Measurements from ENCODE around the gene DDX24.

- TF ChIP-seq GATA3 (IDR thresholded peaks at IDR 0.05; ENCODE audit: low read depth, low read length) (no peak), GATA2 (IDR thresholded peaks at IDR 0.05; ENCODE audit: low read depth, low read length) (no peak)
Observed at GRCh38 chr14:94123868-94124267, 42.9 kb upstream of the DDX24 start.
